HCT116 (cell line): ENCODE results near the gene PPP4R3A. TPM values are rescaled to one million over a fixed set of nuclear protein-coding genes. Genes with fewer than 3 reads are reported as not detected.
"Not testable (repeated sequence)": the region's sequence is repeated elsewhere in the genome, so short reads cannot be mapped to it uniquely, and the experiment has no call there.

Experiments
- ATAC-seq: fragments of 200-7000 bp; cut with Tn5 transposase; 2 replicates; pipeline ENCODE4 v1.9.1; 2020; ENCODE audit warnings: mild to moderate bottlenecking, moderate library complexity
- BruUV-seq: library from RNA; stranded (reverse); fragments of 400-500 nt; replicated peaks from 2 replicates; lab custom pipeline; 2021; lab: Mats Ljungman, UMichigan
- CTCF ChIA-PET: fragments of 300-600 bp; sonication (Branson Sonifier 250); formaldehyde crosslinking; loops from one replicate; lab custom pipeline; 2021; ENCODE audit warnings: antibody characterized with exemption; lab: Charles Lee
- POLR2A ChIA-PET: fragments of 300-600, 350-600 bp; sonication (Branson Sonifier 250); formaldehyde crosslinking; loops from one replicate; lab custom pipeline; 2021; ENCODE audit warnings: antibody characterized with exemption; lab: Charles Lee
- RAD21 ChIA-PET, 2 experiments: fragments of 300-600 bp; sonication (Branson Sonifier 250); formaldehyde crosslinking; loops; one replicate each; lab custom pipeline; 2023; ENCODE audit warnings: low total read pairs in 2 of 2; ENCODE audit not compliant: uncharacterized antibody in 2 of 2, unreplicated experiment in 2 of 2, low non-redundant PET in 1 of 2; lab: Charles Lee
- DNase-seq: peaks from one replicate; pipeline ENCODE4 v3.0.0-alpha.2; 2010; ENCODE audit warnings: low read depth, low spot score
- H2AFZ ChIP-seq: fragments of 200-600 bp; shearing (Covaris generic), sonication (generic); 2 replicates; pipeline ENCODE4 v1.6.1; 2017; ENCODE audit warnings: low read depth, mixed run types, mixed read lengths, antibody characterized with exemption, low read length; ENCODE audit not compliant: poor library complexity, severe bottlenecking
- H3K27ac ChIP-seq: 2 replicates; pipeline ENCODE4 v1.5.1; 2012; ENCODE audit warnings: low read depth, low read length
- H3K27me3 ChIP-seq: fragments of 200-600 bp; sonication (generic); 2 replicates; pipeline ENCODE4 v1.6.1; 2016; ENCODE audit warnings: mixed run types, low read length, mixed read lengths; ENCODE audit not compliant: insufficient read depth
- H3K36me3 ChIP-seq, 2 experiments: fragments of 200-500 bp in 1 of 2; fragments of 200-600 bp in 1 of 2; sonication (Bioruptor generic) in 1 of 2; sonication (generic) in 1 of 2; 2 replicates each; pipeline versions ENCODE4 v1.5.1 to v1.6.1; 2014 to 2016; ENCODE audit warnings: low read length in 2 of 2, inconsistent platforms in 1 of 2, mixed read lengths in 1 of 2, mixed run types in 1 of 2; ENCODE audit not compliant: insufficient read depth in 2 of 2, control insufficient read depth in 1 of 2
- H3K4me1 ChIP-seq, 2 experiments: fragments of 200-600 bp in 1 of 2; sonication (generic) in 1 of 2; 2 replicates each; pipeline versions ENCODE4 v1.5.1 to v1.6.1; 2012 to 2017; ENCODE audit warnings: low read length in 2 of 2, inconsistent platforms in 1 of 2, mild to moderate bottlenecking in 1 of 2, mixed read lengths in 1 of 2, mixed run types in 1 of 2, moderate library complexity in 1 of 2; ENCODE audit not compliant: insufficient read depth in 2 of 2, control insufficient read depth in 1 of 2
- H3K4me2 ChIP-seq: fragments of 200-600 bp; sonication (generic); 2 replicates; pipeline ENCODE4 v1.6.1; 2017; ENCODE audit warnings: mixed run types, low read length, mixed read lengths
- H3K4me3 ChIP-seq, 2 experiments: fragments of 200-600 bp in 1 of 2; sonication (generic) in 1 of 2; replicated peaks in 1 of 2; 2 replicates each; pipeline ENCODE4 v1.5.1; 2011 to 2016; ENCODE audit warnings: low read length in 2 of 2, control low read depth in 1 of 2, low read depth in 1 of 2, mild to moderate bottlenecking in 1 of 2, mixed read lengths in 1 of 2, mixed run types in 1 of 2
- H3K79me2 ChIP-seq: fragments of 200-600 bp; sonication (generic); 2 replicates; pipeline ENCODE4 v1.6.1; 2017; ENCODE audit warnings: mild to moderate bottlenecking, mixed run types, low read length, moderate library complexity, mixed read lengths; ENCODE audit not compliant: insufficient read depth
- H3K9ac ChIP-seq: fragments of 200-600 bp; sonication (generic); 2 replicates; pipeline ENCODE4 v1.6.1; 2016; ENCODE audit warnings: low read length, mixed read lengths
- H3K9me2 ChIP-seq: fragments of 200-600 bp; sonication (generic), shearing (Covaris generic); 2 replicates; pipeline ENCODE4 v1.6.1; 2017; ENCODE audit warnings: mixed run types, mild to moderate bottlenecking, moderate library complexity; ENCODE audit not compliant: insufficient read depth
- H3K9me3 ChIP-seq, 2 experiments: fragments of 200-500 bp in 1 of 2; fragments of 200-600 bp in 1 of 2; sonication (Bioruptor generic) in 1 of 2; sonication (generic) in 1 of 2; 2 replicates each; pipeline ENCODE4 v1.6.1; 2014 to 2017; ENCODE audit warnings: low read length in 2 of 2, mixed read lengths in 2 of 2, inconsistent platforms in 1 of 2, low read depth in 1 of 2, mild to moderate bottlenecking in 1 of 2, mixed run types in 1 of 2, moderate library complexity in 1 of 2; ENCODE audit not compliant: control insufficient read depth in 1 of 2, insufficient read depth in 1 of 2
- H4K20me1 ChIP-seq: fragments of 200-600 bp; sonication (generic), shearing (Covaris generic); 2 replicates; pipeline ENCODE4 v1.6.1; 2017; ENCODE audit warnings: mixed run types, mild to moderate bottlenecking, moderate library complexity; ENCODE audit not compliant: insufficient read depth
- CBX3 ChIP-seq: IDR thresholded peaks from 2 replicates; pipeline ENCODE4 v1.6.1; 2012; ENCODE audit warnings: low read depth
- CTCF ChIP-seq, 3 experiments: fragments of 200-600 bp in 1 of 3; sonication (generic) in 1 of 3; IDR thresholded peaks in 2 of 3; conservative IDR thresholded peaks in 1 of 3; 2 replicates each; pipeline ENCODE4 v1.5.1; 2012 to 2017; ENCODE audit warnings: low read depth in 2 of 3, low read length in 2 of 3, antibody characterized with exemption in 1 of 3, borderline replicate concordance in 1 of 3, control low read depth in 1 of 3, mild to moderate bottlenecking in 1 of 3, mixed read lengths in 1 of 3, mixed run types in 1 of 3, moderate library complexity in 1 of 3; ENCODE audit not compliant: insufficient read depth in 1 of 3
- ELF1 ChIP-seq: IDR thresholded peaks from 2 replicates; pipeline ENCODE4 v1.6.1; 2012; ENCODE audit warnings: low read depth, borderline replicate concordance
- EZH2phosphoT487 ChIP-seq: fragments of 200-600 bp; IDR thresholded peaks from 2 replicates; pipeline ENCODE4 v1.6.1; 2018; ENCODE audit warnings: antibody characterized with exemption, borderline replicate concordance
- JUND ChIP-seq: IDR thresholded peaks from 2 replicates; pipeline ENCODE4 v1.6.1; 2012
- POLR2A ChIP-seq: IDR thresholded peaks from 2 replicates; pipeline ENCODE4 v1.7.0; 2011; ENCODE audit warnings: borderline replicate concordance; ENCODE audit not compliant: insufficient read depth, insufficient read length; ENCODE audit errors: extremely low read depth
- TCF7L2 ChIP-seq: IDR thresholded peaks from 2 replicates; pipeline ENCODE4 v1.7.0; 2011; ENCODE audit warnings: borderline replicate concordance, inconsistent platforms; ENCODE audit not compliant: insufficient read depth, insufficient read length; ENCODE audit errors: extremely low read depth
- ZFX ChIP-seq: fragments of 450-650 bp; IDR thresholded peaks from 2 replicates; pipeline ENCODE4 v1.6.1; 2017
- intact Hi-C: fragments of 100-400 bp; cut with micrococcal nuclease; formaldehyde crosslinking; loops from 2 replicates; pipeline ENCODE4 v1.10.0; 2022
- total RNA-seq: library from RNA; stranded (reverse); gene quantifications from one replicate; pipeline ENCODE4 v1.2.1, GENCODE V29; 2021; ENCODE audit not compliant: unreplicated experiment
- TF ChIP-seq, protein P1 (sequence below): IDR thresholded peaks from 2 replicates; pipeline ENCODE4 v1.6.1; 2011; ENCODE audit warnings: mild to moderate bottlenecking, low read length, moderate library complexity; ENCODE audit not compliant: insufficient replicate concordance; ENCODE audit errors: extremely low read depth

PPP4R3A gene
- total RNA-seq, 1 experiment from 2014 or later = 67.7 TPM

DNA sequence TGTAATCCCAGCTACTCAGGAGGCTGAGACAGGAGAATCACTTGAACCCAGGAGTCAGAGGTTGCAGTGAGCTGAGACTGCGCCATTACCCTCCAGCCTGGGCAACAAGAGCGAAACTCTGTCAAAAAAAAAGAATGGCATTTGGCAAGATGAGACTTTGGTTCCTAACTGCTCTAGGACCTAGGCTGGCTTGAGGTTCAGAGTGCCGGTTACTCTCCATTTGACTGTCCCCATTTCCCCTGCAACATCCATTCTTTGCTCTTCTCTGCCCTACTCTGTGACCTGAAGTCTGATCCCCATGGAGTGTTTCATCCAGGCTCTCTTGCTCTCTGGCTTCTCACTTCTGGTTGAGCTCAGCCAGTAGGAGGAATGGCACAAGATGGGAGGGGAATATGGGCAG, 26.2 kb upstream of the PPP4R3A start:
- H3K4me1 ChIP-seq = no peaks in the 10 kb centered on the region
- ATAC-seq (no peak), DNase-seq (no peak)
- no peaks in the 10 kb centered on the region for H3K36me3 ChIP-seq
- TF ChIP-seq, protein P1, sequence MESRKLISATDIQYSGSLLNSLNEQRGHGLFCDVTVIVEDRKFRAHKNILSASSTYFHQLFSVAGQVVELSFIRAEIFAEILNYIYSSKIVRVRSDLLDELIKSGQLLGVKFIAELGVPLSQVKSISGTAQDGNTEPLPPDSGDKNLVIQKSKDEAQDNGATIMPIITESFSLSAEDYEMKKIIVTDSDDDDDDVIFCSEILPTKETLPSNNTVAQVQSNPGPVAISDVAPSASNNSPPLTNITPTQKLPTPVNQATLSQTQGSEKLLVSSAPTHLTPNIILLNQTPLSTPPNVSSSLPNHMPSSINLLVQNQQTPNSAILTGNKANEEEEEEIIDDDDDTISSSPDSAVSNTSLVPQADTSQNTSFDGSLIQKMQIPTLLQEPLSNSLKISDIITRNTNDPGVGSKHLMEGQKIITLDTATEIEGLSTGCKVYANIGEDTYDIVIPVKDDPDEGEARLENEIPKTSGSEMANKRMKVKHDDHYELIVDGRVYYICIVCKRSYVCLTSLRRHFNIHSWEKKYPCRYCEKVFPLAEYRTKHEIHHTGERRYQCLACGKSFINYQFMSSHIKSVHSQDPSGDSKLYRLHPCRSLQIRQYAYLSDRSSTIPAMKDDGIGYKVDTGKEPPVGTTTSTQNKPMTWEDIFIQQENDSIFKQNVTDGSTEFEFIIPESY = no peak
- no peak for TF ChIP-seq CBX3
- TF ChIP-seq EZH2phosphoT487 = no peak
- TF ChIP-seq CTCF (IDR thresholded peaks at IDR 0.05 in 2 of 3, conservative IDR thresholded peaks at IDR 0.05 in 1 of 3; ENCODE audit: borderline replicate concordance in 1 of 3, insufficient read depth in 1 of 3, low read depth in 2 of 3, low read length in 2 of 3) = no peak
- TF ChIP-seq TCF7L2 = no peak
- TF ChIP-seq ZFX = no peak
- no peak for TF ChIP-seq POLR2A
- TF ChIP-seq ELF1 = no peak
- TF ChIP-seq JUND = no peak
- H3K27me3 ChIP-seq = no peaks in the 10 kb centered on the region
- no peaks in the 10 kb centered on the region for H3K79me2 ChIP-seq
- H3K4me3 ChIP-seq = no peak overlapping the region
- RAD21 ChIA-PET = no interaction called here
- BruUV-seq = no TSS peak
- no peak overlapping the region for H2AFZ ChIP-seq
- H3K27ac ChIP-seq = no peak overlapping the region
- H3K4me2 ChIP-seq = no peak overlapping the region
- CTCF ChIA-PET = no interaction called here
- H3K9ac ChIP-seq = no peak overlapping the region
- no peaks in the 10 kb centered on the region for H4K20me1 ChIP-seq
- intact Hi-C loops = no loop called here
- no peaks in the 10 kb centered on the region for H3K9me3 ChIP-seq
- POLR2A ChIA-PET = no interaction called here
- no peaks in the 10 kb centered on the region for H3K9me2 ChIP-seq

GRCh38 chr14:91534059-91534458, 23.9 kb upstream of the PPP4R3A start:
- ATAC-seq, BruUV-seq, CTCF ChIA-PET: not testable (repeated sequence)

More at GRCh38 chr14:91534059-91534458, 23.9 kb upstream of the PPP4R3A start:
- H3K79me2 ChIP-seq, intact Hi-C loops, H3K27ac ChIP-seq, DNase-seq, H4K20me1 ChIP-seq, H3K9ac ChIP-seq, H3K27me3 ChIP-seq, POLR2A ChIA-PET, H3K9me2 ChIP-seq, H3K4me3 ChIP-seq, H3K9me3 ChIP-seq, H3K4me1 ChIP-seq, H2AFZ ChIP-seq, H3K36me3 ChIP-seq, H3K4me2 ChIP-seq: not testable (repeated sequence)
- RAD21 ChIA-PET = interaction anchor here in 1 of 2 experiments (0.6 kb wide), 1 partner anchor 377 kb away, joined by 3 read pairs; no protein-coding TSS in a partner anchor
